ENCODE data around the gene TRIO. TPM values are rescaled to one million over a fixed set of nuclear protein-coding genes. Genes with fewer than 3 reads are reported as not detected.

TRIO gene
- total RNA-seq, 4 donors from 2014 or later: 21.2 to 105 (median 47.6) TPM

GRCh38 chr5:14218011-14218410 is 74.9 kb downstream of the TRIO start:
- Histone ChIP-seq H3K9me3 (no peaks in the 10 kb centered on the region), H3K36me3 (no peaks in the 10 kb centered on the region), H3K4me1 (peaks cover 0 to 46% (median 4%) of the 10 kb centered on the region in 3 donors), H3K4me3 (no peak overlapping the region), H3K27ac (peak overlapping the region in 1 of 4 donors; percentile 37), H3K27me3 (no peaks in the 10 kb centered on the region)
- 76 to 82% methylated on average over 3 of the region's 3 CpGs for WGBS, 2 donors
- TF ChIP-seq POLR2A (IDR thresholded peaks at IDR 0.05): no peak
- no peak for TF ChIP-seq CTCF (IDR thresholded peaks at IDR 0.05)
- intact Hi-C loops (cut with DNase I): no loop called here
- no peak for DNase-seq

GRCh38 chr5:14218480-14218879 is 75.3 kb downstream of the TRIO start:
- no peaks in the 10 kb centered on the region for H3K9me3 ChIP-seq
- H3K27ac ChIP-seq: peak overlapping the region in 3 of 4 donors; percentile 40 to 64 (median 57)
- WGBS, 2 donors: 50 to 94% methylated on average over 2 to 3 of the region's 6 CpGs
- no peaks in the 10 kb centered on the region for H3K27me3 ChIP-seq
- no peak for DNase-seq
- no peak overlapping the region for H3K4me3 ChIP-seq
- H3K36me3 ChIP-seq: no peaks in the 10 kb centered on the region
- H3K4me1 ChIP-seq: peaks cover 0 to 44% (median 4%) of the 10 kb centered on the region in 3 donors
- TF ChIP-seq CTCF (IDR thresholded peaks at IDR 0.05) (no peak), POLR2A (IDR thresholded peaks at IDR 0.05) (no peak)
- intact Hi-C loops (cut with DNase I): no loop called here

- Histone ChIP-seq H3K4me1 (peaks cover 0 to 44% (median 4%) of the 10 kb centered on the region in 3 donors), H3K27me3 (no peaks in the 10 kb centered on the region), H3K36me3 (no peaks in the 10 kb centered on the region), H3K27ac (peak overlapping the region in 3 of 4 donors; percentile 40 to 64 (median 57)), H3K9me3 (no peaks in the 10 kb centered on the region), H3K4me3 (no peak overlapping the region)
- intact Hi-C loops (cut with DNase I): no loop called here
- no peak for DNase-seq
- TF ChIP-seq POLR2A (IDR thresholded peaks at IDR 0.05): no peak
- TF ChIP-seq CTCF (IDR thresholded peaks at IDR 0.05): no peak
- WGBS, 2 donors: 56 to 69% methylated on average over 8 to 9 of the region's 10 CpGs
These were observed 75.9 kb downstream of the TRIO start for GRCh38 chr5:14218897-14219573.

- intact Hi-C loops (cut with DNase I): no loop called here
- peaks cover 0 to 44% (median 4%) of the 10 kb centered on the region in 3 donors for H3K4me1 ChIP-seq
- 65 to 67% methylated on average over 6 of the region's 6 CpGs for WGBS, 2 donors
- no peaks in the 10 kb centered on the region for H3K9me3 ChIP-seq
- DNase-seq: no peak
- no peaks in the 10 kb centered on the region for H3K36me3 ChIP-seq
- peak overlapping the region in 3 of 4 donors; percentile 30 to 57 (median 40) for H3K27ac ChIP-seq
- no peaks in the 10 kb centered on the region for H3K27me3 ChIP-seq
- TF ChIP-seq CTCF (IDR thresholded peaks at IDR 0.05) (no peak), POLR2A (IDR thresholded peaks at IDR 0.05) (no peak)
- H3K4me3 ChIP-seq: no peak overlapping the region
These were observed 76.8 kb downstream of the TRIO start for GRCh38 chr5:14219800-14220512.

- Histone ChIP-seq H3K36me3 (no peaks in the 10 kb centered on the region), H3K4me3 (no peak overlapping the region), H3K9me3 (no peaks in the 10 kb centered on the region), H3K4me1 (peaks cover 0 to 44% (median 4%) of the 10 kb centered on the region in 3 donors), H3K27ac (peak overlapping the region in 1 of 4 donors; percentile 57), H3K27me3 (no peaks in the 10 kb centered on the region)
- WGBS, 2 donors: 90 to 100% methylated on average over 1 of the region's 1 CpG
- intact Hi-C loops (cut with DNase I): no loop called here
- TF ChIP-seq POLR2A (IDR thresholded peaks at IDR 0.05) (no peak), CTCF (IDR thresholded peaks at IDR 0.05) (no peak)
- no peak for DNase-seq
These were observed 77.5 kb downstream of the TRIO start for GRCh38 chr5:14220642-14221041.
